HG02943 (cell line): ENCODE measurements around the gene CBX2.

Experiments used
- ATAC-seq: cut with Tn5 transposase; IDR thresholded peaks from one replicate; pipeline ENCODE4 v1.9.1; 2021; ENCODE audit warnings: mild to moderate bottlenecking, low read depth, moderate library complexity; ENCODE audit not compliant: unreplicated experiment

Gene CBX2

DNA sequence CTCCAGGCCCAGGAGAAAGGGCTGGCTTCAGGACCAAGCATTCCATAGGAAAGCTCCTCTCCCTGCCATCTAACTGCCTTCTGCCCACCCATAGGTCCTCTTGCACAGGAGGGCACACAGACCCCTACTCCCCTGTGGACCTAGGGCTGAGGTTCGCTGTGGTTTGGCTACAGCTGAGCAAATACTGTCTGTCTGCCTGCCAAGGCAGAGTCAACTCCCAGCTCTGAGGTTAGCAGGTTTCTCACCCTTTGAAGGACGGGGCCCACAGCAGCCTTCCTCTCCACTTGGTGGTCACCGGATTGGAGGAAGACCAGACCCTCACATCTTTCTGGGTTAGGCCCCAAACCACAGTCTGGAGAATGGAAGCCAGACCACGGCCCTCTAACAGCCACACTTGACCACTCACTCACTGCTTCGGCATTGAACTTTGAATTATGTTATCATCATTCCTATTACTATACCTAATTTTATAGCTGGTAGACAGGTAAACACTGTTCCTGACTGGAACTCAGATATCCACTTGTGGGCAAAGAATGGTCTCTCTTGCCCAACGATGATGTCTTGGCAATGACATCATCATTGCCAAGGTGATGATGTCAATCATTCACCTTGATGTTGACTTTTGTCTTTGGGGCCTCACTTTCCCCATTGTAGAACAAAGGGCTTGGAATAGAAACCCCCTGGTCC is 47.1 kb downstream of the CBX2 start:
- ATAC-seq: no peak

DNA sequence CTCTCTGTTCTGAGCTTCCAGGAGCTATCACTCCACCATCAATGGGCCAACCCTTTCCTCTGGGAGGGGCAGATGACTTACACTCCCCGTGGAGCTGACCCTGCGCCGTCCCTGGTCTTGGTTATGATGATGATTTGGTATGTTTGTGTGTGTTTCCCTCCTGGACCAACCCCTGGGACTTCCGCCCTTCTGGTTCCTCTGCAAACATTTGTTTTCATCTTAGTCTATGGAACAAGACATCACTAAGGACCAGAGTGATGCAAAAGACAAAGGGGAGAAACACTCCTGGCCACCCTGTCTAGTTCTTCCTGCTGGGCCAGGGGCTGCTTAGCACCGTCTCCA is 47.6 kb downstream of the CBX2 start:
- no peak for ATAC-seq

DNA sequence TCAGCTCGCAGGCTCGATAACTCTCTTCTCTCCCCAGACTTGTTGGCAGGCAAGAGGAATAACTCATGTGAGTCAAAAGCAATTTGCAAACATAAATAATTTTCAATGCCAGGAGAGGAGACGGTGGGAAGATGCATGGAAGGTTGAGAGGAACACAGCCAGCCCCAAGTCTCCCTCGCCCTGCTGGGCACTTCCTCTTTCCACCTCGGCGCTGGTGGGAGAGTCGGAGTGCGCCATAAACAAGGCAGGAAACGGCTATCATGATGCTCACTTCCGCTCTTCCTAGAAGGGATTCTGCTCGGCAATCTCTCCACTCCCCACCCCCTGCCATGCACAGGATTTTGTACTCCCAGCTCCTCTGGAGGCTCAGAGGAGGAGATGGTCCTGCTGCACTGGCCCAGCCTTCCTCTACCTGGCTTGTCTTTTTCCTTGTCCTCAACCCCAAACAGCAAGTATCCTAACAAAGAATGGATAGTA is 48.3 kb downstream of the CBX2 start:
- no peak for ATAC-seq

DNA sequence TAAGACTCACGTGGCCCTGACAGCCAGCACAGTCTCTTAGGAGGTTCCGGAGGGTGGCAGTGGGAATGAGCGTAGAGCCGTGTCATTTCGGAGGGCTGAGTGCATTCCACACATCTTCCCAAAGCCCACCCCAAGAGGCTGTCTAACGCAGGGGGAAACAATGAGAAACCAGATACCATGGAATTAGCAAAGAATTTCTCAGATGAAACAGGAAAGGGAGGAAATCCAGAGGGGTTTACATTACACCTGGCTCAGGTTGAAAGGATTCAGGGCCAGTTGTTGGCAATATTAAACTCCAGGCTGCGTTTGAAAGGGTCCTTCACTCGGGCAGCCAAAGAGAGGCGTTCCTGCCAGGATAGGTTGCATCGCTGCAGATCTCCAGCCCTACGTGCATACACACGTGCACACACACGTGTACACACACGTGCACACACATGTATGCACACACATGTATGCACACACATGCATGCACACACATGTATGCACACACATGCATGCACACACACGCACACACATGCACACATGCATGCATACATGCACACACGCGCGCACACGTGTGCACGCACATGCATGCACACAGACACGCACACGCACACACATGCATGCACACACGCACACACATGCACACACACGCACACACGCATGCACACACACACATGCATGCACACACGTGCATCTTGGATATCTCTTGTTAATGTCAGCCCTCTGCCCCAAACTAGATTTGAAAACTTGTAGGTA is 49.1 kb downstream of the CBX2 start:
- ATAC-seq: no peak

DNA sequence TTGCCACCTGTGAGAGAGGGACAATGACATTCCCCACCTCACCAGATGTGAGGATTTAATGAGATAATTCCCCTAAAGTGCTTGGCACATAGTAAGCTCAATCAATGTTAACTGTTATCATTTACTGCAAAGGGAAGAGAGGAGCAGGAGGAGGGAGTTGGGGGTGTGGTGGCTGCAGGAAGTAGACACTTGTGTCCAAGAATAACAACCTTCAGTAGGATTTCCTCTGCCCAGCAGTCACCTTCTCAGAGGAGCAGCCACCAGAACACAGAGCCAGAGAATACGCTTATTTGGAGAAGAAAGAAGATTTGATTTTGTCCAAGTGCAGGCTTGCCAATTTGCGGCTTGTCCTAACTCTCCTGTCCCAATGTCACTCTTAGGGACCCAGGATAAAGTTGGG is 51.1 kb downstream of the CBX2 start:
- no peak for ATAC-seq

DNA sequence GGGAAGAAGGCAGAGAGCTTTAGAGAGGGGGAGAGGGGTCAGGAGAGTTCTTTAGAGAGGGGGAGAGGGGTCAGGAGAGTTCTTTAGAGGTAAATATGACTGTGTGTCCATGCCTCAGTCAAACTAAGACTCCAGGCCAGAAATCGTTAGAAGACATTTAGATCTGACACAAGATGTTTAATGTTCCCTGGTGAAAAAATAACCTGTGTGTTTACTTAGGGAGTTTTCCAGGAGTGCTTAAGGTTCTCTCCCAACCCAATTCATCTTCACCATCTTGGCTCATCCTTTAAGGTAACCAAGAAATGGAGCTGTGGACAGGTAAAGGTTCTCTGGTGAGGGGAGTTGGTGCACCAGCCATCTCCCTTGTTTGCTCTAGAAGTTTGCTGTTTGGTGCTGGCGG is 51.5 kb downstream of the CBX2 start:
- no peak for ATAC-seq

DNA sequence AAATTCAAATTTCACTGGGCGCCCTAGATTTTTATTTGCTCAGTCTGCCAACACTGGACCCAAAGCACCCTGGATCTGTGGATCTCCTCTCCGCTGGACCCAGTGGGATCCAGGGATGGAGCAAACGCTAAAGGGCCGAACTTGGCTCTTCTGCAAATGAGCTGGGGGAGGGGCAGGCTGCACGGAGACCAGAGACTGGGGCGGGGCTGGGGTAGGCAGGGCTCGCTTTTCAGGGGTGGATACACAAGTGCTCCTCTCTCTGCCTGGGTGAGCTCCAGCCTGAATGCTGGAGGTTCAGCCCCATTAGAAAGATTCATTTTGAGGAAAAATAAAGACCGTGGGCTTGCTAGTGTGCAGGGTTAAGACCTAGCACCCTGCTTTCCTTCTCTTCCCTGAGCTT is 52.4 kb downstream of the CBX2 start:
- no peak for ATAC-seq

DNA sequence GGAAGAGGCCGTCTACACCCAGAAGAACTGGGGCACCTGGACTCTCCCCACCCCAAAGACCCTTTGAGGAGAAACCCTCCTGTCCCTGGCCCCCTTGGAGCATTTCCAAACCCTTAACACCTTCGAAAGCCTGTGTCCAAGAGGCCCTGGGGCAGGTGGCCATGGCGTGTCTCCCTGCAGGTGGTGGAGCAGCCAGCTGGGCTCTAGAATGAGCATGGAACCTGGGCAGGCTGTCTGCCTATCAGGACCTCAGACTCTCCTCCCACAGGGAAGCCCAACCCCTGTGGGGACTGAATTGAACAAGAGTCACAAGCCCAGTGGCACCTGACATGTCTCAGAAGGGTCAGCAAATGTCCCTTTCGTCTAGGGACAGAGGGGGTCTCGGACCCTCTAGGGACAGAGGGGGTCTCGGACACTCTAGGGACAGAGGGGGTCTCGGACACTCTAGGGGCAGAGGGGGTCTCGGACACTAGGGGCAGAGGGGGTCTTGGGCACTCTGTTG is 52.9 kb downstream of the CBX2 start:
- no peak for ATAC-seq

DNA sequence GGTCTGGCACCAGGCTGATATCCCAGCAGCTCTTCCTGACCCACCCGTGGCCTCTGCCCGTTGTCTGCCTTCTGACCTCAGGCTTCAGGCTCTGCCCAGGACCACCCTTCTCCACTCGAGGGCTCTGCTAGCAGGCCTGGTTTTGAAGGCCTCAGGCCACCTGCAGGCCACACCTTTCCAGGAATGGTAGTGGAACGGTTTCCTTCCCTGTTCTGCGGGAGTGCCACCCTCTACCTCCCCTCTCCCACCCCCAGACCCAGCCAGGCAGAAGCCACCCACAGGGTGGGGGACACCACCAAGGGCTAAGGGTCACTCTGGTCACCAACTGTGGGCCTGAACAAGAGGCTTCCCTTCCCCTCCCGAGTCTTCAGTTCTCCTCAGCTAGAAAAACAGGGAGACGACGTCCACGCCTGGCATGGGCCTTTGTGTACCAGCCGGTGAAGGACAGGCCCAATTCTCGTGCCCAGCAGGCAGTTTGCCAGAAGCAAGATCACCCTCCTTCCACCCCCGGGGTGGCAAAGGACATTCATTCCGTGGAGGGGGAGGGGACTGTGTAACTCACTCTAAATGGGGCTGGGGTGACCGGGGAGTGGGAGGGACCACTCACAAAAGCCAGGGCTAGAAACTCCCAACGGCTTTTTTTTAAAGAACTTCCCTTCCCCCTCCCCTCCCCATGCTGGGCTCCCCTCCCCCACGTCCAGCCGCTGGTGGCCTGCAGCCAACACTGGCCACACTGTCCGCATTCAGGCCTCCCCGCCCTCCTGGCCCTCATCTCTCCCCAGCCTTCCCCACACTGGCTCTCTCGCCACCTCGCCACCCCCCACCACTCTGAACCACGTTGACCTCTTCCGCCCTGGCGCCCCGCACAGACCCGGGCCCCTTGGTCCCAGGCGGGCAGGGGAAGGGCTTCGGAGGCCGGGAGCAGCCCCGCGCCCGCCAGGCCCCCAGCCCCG is 53.6 kb downstream of the CBX2 start:
- no peak for ATAC-seq

DNA sequence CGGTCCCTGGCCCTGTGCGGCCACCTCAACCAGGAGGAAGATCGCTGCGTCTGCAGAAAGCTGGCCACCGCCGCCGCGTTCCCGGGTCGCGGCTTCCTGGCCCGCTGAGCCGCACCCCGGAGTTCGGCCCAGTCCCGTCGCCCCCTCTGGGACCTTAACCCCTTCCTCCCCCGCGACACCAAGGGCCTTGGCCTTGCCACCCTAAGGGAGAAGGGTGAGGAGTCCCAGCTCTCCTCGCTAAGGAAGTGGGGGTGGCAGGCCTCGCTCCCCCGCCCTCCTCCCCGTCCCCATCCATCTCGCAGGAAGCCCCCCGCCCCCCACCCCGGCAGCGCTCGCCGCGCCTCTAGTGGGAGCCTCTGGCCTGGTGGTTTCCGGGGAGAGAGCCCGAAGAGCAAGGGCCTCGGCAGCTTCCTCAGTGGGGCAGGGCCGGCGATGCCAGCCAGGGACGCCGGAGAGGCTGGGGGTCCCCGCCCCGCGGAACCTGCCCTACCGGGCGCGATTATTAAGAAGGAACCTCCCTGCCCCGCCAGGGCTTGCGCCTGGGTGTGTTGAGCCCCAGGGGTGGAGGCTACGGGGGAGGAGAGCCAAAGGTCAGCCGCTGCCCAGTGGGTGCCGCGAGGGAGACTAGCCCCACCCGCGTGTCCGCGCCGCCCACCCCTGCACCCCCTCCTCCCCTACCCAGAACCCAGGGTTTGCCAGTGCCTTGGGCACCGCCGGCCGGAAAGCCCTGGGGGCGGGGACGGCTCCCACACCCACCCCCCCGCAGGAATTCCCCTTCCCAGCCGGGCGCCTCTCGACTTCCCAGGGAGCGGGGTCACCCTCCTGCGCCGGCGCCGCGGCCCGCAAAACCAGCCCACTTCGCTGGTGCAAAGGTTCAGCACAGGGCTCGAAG is 54.5 kb downstream of the CBX2 start:
- ATAC-seq: no peak

DNA sequence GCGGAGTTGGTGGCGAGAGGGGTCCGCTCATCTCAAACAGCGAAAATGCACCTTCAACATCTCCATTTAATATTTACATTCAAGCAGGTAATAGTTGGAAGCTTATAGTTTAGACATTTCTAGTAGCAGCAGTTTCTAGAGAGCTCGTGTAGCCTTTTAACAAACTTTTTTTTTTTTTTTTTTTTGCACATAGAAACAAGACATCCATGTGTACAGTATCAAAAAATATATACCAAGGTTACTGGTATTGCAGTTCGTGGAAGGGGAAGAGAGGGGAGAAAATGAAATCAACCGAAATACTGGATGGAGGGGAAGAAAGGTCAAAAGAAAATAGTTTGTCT is 55.1 kb downstream of the CBX2 start:
- no peak for ATAC-seq

DNA sequence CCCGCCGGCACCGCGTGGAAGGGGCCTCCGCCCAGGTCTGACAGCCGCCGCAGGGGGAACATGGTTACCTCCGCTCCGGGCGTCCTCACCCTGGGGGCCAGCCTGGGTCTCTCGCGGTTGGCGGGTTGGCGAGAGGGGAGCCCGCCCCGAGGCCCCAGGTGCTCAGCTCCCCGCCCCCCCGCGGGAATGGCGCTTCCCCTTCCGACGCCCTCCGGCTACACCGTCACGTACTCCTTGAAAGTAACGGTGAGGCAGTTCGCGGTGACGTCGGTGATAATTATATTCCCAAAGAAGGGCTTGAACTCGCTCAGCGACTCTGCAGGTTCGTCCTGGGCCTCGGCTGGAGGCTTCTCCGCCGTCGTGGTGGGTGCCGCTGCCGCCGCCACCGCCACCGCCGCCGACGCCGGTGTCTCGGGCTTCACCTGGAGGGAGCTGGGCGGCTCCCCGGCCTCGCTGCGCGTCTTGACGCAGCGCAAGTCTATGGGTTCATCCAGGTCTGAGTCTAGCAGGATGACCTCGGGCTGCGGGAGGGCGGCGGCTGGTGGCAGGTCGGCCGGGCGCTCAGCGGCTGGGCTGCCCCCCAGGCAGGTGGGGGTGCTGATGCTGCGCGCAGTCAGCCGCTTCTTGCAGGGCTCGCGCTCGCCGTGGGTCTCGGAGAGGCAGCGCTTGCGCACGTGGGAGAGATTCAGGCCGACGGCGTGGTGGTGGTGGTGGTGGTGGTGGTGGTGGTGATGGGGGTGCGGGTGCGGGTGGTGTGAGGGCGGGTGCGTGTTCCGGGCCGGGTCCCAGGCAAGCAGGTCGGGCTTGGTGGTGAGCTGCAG is 56.0 kb downstream of the CBX2 start:
- ATAC-seq: no peak

DNA sequence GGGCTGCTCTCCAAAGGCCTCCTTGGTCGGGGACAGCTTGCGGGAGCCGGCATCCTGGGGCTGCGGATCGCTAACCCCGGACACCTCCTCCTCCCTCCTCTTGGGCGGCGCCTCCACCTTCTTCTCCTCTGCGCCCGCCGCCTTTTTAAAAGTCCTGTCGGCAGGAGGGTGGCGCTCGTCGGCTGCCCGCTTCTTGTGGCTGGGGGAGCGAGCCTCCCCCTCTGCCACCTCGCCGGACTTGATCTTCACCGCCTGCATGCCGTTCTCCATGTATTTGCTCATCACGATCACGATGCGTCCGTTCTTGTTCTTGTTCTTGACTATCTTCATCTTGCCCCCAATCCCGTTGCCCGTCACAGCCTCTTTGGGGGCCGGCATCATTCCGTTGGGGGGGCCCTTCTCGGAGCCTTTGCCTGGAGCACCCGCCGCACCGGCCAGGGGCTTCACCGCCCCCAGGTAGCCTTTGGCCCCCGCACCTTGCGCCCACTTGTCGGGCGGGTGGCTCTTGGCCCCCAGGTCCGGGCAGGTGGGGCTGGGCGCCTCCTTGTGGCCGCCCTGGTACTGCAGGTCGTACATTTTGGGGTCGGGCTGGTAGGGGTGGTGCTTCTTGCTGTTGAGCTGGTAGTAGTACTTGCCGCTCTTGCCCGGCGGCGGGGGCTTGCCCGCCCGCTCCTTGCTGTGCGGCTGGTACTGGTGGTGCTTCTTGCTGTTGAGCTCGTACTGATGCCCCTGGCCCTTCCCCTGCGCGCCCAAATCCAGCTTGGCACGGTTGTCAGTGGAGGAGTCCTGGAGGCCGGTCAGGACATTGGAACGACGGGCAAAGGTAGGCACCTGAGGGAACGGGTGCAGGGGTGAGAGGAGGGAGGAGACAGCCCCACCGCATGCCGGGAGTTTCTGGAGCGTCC is 56.9 kb downstream of the CBX2 start:
- no peak for ATAC-seq

DNA sequence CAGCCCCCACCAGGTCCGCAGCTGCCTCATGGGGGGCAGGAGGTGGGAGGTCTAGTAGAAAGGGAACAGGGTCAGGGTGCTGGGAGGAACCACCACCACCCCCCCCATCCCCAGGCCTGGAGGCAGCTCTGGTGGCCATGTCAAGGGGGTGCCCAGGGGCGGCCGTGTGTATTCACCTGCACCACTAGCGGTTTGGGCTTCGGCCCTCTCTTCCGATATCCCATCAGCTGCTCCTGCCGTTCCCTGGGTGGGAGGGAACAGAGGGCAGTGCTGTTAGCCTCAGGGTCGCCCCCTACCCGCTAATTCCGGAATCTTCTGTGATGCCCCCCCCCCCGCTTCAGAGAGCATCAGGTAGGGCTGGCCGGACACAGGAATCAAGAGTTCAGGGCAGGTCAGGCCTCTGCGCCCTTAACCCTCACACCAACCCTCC is 57.5 kb downstream of the CBX2 start:
- no peak for ATAC-seq

DNA sequence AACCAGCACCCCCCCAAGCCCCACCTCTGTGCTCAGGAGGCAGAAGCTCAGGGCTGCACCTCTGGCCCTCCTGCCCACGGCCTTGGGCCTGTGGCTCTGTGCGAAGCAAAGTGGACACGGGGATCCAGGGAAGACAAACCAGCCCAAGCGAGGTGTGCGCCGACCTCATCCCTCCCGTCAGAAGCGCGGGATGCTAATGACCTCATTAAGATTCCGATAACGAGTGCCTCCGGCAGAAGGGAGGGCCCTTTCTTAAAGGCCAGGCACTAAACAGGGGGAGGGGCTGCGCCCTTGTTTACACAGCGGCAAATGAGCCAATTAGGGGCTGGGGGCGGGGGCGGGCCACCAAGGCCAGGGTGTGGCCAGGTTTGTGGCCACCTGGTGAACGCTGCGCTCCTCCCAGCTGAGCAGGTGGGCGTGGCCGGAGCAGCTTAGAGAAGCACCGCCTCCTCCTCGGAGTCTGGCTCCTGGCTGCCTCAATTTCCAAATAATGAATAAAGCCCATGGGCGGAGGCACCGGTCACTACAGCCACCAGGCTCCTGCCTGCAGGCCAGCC is 58.1 kb downstream of the CBX2 start:
- ATAC-seq: no peak

DNA sequence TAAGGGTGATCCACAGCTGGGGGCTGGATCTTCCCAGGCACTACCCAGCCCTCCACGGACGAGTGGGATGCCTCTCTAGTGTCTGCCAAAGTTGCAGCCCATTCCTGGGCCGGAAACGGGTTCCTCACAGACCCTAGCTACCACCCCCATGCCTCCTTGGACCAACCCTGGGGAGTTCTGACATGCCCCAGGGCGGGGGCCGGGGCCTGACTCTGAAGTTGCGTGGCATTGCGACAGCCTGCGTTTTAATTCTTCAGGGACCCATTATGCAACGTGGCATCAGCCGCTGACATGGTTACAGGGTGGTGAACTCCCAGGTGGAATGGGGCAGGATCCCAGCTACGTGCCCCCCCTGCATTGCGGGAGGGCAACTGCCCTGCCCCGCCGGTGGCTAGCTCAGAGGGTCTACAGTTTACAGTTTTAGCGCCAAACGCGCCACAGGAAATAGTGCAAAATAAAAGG is 58.6 kb downstream of the CBX2 start:
- no peak for ATAC-seq

DNA sequence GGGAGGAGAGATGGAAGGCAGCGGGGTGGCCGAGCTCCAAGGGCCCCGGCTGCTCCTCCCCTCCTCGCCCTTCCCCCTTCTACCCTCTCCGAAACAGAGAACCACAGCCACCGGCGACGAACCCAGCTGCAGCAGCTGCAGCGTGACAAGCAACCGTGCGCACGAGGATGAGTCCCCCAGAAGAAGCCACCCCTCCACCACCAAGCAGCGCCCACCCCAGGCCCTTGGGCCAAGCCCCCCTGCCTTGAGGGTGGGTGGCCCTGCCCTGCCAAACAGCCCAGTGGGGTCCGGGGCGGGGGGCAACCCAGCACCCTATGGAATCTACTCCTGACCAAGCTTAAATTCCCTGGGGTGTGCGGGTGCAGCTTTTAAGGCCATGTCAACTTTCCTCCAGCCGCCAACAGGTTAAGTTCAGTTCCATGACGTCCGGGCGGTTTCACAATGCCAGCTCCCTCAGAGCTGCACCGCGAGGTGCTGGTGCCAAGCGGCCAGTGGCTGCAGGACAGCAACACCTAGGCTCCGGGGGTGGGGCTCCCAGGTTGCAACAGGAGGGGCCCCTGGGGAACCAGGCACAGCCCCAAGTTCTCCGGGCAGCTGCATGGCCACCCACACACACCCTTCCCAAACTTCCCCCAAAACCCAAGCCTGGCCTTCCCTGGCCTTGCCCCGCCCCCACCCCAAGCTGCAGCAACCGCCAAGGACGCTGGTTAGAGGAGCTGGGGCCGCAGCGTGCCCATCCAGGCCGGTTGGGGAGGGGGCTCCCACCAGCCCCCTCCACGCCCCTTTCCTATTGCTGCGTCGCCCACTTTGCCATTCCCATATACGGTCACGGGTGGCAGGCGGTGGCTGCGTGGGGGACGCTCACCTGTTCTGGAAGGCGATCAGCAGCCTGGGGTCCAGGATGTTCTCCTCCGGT is 59.3 kb downstream of the CBX2 start:
- no peak for ATAC-seq
